K562 (cell line): Measurements from ENCODE around the gene POMT1. TPM values are rescaled to one million over a fixed set of nuclear protein-coding genes. Genes with fewer than 3 reads are reported as not detected.

Experiments used
- ATAC-seq: fragments of 200-7000 bp; cut with Tn5 transposase; 3 replicates; pipeline ENCODE4 v1.9.1; 2020; ENCODE audit warnings: moderate library complexity
- BruUV-seq: library from RNA; stranded (reverse); fragments of 400-500 nt; replicated peaks from 2 replicates; lab custom pipeline; 2021; lab: Mats Ljungman, UMichigan
- CTCF ChIA-PET: fragments of 300-600 bp; formaldehyde crosslinking; extraction: SDS; loops from one replicate; lab custom pipeline; 2021; ENCODE audit warnings: low intra/inter-chr PET ratio; lab: Yijun Ruan, JAX
- POLR2A ChIA-PET: fragments of 300-600, 350-650 bp; sonication (Branson Sonifier 250); formaldehyde crosslinking; extraction: SDS; loops from one replicate; lab custom pipeline; 2021; ENCODE audit warnings: antibody characterized with exemption, inconsistent platforms; lab: Yijun Ruan, JAX
- DNase-seq, 4 experiments: peaks; one replicate each; pipeline versions ENCODE4 v3.0.0 to v3.0.0-alpha.2; 2011 to 2018; ENCODE audit warnings: low spot score in 3 of 4, mixed read lengths in 3 of 4; ENCODE audit errors: extremely low read depth in 1 of 4
- FAIRE-seq: peaks from 2 replicates; lab custom pipeline; 2011; peaks lifted over from hg19 to GRCh38; lab: Jason Lieb, UNC
- H2AFZ ChIP-seq: 2 replicates; pipeline ENCODE4 v1.6.0; 2011; ENCODE audit warnings: low read depth, low read length, control low read depth, inconsistent platforms
- H3K27ac ChIP-seq: fragments of 200-600 bp; 3 replicates; pipeline ENCODE4 v1.8.0; 2011; ENCODE audit warnings: low read depth, mild to moderate bottlenecking, control low read depth, inconsistent platforms, low read length, moderate library complexity, mixed read lengths; ENCODE audit errors: extremely low read depth
- H3K27me3 ChIP-seq, 2 experiments: fragments of 300-600 bp in 1 of 2; 2 replicates in 1 of 2; 3 replicates in 1 of 2; pipeline versions ENCODE4 v1.6.0 to v1.8.0; 2011; ENCODE audit warnings: inconsistent platforms in 2 of 2, low read length in 2 of 2, mild to moderate bottlenecking in 1 of 2, mixed read lengths in 1 of 2, moderate library complexity in 1 of 2; ENCODE audit not compliant: control insufficient read depth in 2 of 2, insufficient read depth in 2 of 2
- H3K36me3 ChIP-seq: fragments of 300-600 bp; 3 replicates; pipeline ENCODE4 v1.8.0; 2011; ENCODE audit warnings: mild to moderate bottlenecking, low read length, inconsistent platforms; ENCODE audit not compliant: control insufficient read depth, insufficient read depth
- H3K4me1 ChIP-seq, 2 experiments: fragments of 200-600 bp in 1 of 2; replicated peaks in 1 of 2; 2 replicates in 1 of 2; 3 replicates in 1 of 2; pipeline versions ENCODE4 v1.5.1 to v1.8.0; 2011; ENCODE audit warnings: inconsistent platforms in 2 of 2, low read length in 2 of 2, mild to moderate bottlenecking in 1 of 2, mixed read lengths in 1 of 2, moderate library complexity in 1 of 2; ENCODE audit not compliant: control insufficient read depth in 2 of 2, insufficient read depth in 2 of 2
- H3K4me2 ChIP-seq: 2 replicates; pipeline ENCODE4 v1.6.1; 2011; ENCODE audit warnings: low read length, control low read depth, inconsistent platforms, mixed read lengths; ENCODE audit not compliant: insufficient read depth
- H3K4me3 ChIP-seq: fragments of 200-600 bp; sonication (generic), shearing (Covaris generic); 2 replicates; pipeline ENCODE4 v1.5.1; 2016; ENCODE audit warnings: control low read depth, inconsistent platforms
- H3K79me2 ChIP-seq: fragments of 200-600 bp; 3 replicates; pipeline ENCODE4 v1.8.0; 2011; ENCODE audit warnings: low read length, inconsistent platforms; ENCODE audit not compliant: control insufficient read depth, insufficient read depth
- H3K9ac ChIP-seq, 2 experiments: 2 replicates each; pipeline versions ENCODE4 v1.6.0 to v1.6.1; 2011; ENCODE audit warnings: low read depth in 2 of 2, low read length in 2 of 2, control low read depth in 1 of 2, inconsistent platforms in 1 of 2, mild to moderate bottlenecking in 1 of 2, mixed read lengths in 1 of 2; ENCODE audit not compliant: insufficient read depth in 1 of 2
- H3K9me1 ChIP-seq: one replicate; pipeline ENCODE4 v1.6.0; 2011; ENCODE audit warnings: inconsistent platforms, mild to moderate bottlenecking, low read length, moderate library complexity; ENCODE audit not compliant: control insufficient read depth, insufficient read depth
- H3K9me3 ChIP-seq: replicated peaks from 2 replicates; pipeline ENCODE4 v1.5.1; 2011; ENCODE audit warnings: low read depth, low read length, inconsistent platforms; ENCODE audit not compliant: control insufficient read depth, insufficient read depth
- H4K20me1 ChIP-seq: replicated peaks from 2 replicates; pipeline ENCODE4 v1.6.1; 2011; ENCODE audit warnings: low read length, inconsistent platforms, mixed read lengths; ENCODE audit not compliant: control insufficient read depth, insufficient read depth
- CUX1 ChIP-seq: fragments of 200-800 bp; sonication (Bioruptor generic); IDR thresholded peaks from 2 replicates; pipeline ENCODE4 v1.6.1; 2016; ENCODE audit warnings: missing genetic modification characterization, missing compliant biosample characterization
- MAFG ChIP-seq: fragments of 450-650 bp; conservative IDR thresholded peaks from 2 replicates; pipeline ENCODE4 v1.6.1; 2016; ENCODE audit warnings: missing genetic modification characterization, missing compliant biosample characterization
- NBN ChIP-seq: fragments of 450-650 bp; IDR thresholded peaks from 2 replicates; pipeline ENCODE4 v1.6.1; 2016; ENCODE audit warnings: low read depth, mild to moderate bottlenecking
- SAFB ChIP-seq: fragments of 200-400 bp; formaldehyde crosslinking; IDR thresholded peaks from 2 replicates; pipeline ENCODE4 v1.6.1; 2017; ENCODE audit warnings: low read depth, low read length, borderline replicate concordance
- SRF ChIP-seq, 2 experiments: fragments of 250-450, 450-650 bp in 1 of 2; sonication (Bioruptor Pico) in 1 of 2; sonication (generic) in 1 of 2; formaldehyde crosslinking; IDR thresholded peaks; 2 replicates each; pipeline versions ENCODE4 v1.5.0 to v1.5.1; 2020 to 2022; ENCODE audit warnings: mild to moderate bottlenecking in 1 of 2, missing genetic modification reagents in 1 of 2
- TARDBP ChIP-seq: fragments of 450-650 bp; IDR thresholded peaks from 2 replicates; pipeline ENCODE4 v1.6.1; 2016
- ZFP91 ChIP-seq: sonication (generic); formaldehyde crosslinking; IDR thresholded peaks from 2 replicates; pipeline ENCODE4 v1.8.0; 2022; ENCODE audit warnings: mild to moderate bottlenecking, missing genetic modification reagents
- ZNF184 ChIP-seq: sonication (generic); formaldehyde crosslinking; IDR thresholded peaks from 2 replicates; pipeline ENCODE4 v1.5.0; 2020; ENCODE audit warnings: missing genetic modification reagents
- WGBS: fragments of 100-300 bp; shearing (Covaris generic); methylation state at CpG from one replicate; pipeline ENCODE4 v1.1.6; 2016; ENCODE audit warnings: low coverage, mixed read lengths; ENCODE audit not compliant: insufficient coverage; ENCODE audit errors: missing lambda C conversion rate; 5-methylcytosine and 5-hydroxymethylcytosine counted together
- in situ Hi-C: fragments of 300-500 bp; cut with MboI; formaldehyde crosslinking; loops from 4 replicates; pipeline ENCODE4 v1.15.0; 2018; ENCODE audit warnings: inconsistent platforms, mixed read lengths
- intact Hi-C: fragments of 100-400 bp; cut with micrococcal nuclease; formaldehyde crosslinking; loops from 2 replicates; pipeline ENCODE4 v1.14.2; 2022
- polyA plus RNA-seq, 8 experiments: library from polyadenylated mRNA; depleted of rRNA in 4 of 8; stranded (reverse) in 5 of 8; unstranded in 3 of 8; fragments of >200 nt; fragmentation: Nextera tagmentation in 2 of 8; fragmentation: Illumina TruSeq in 1 of 8; extraction: Ambion mirVana in 2 of 8; extraction: Trizol in 1 of 8; gene quantifications; 2 replicates each; pipeline versions ENCODE4 v1.2.1 to v1.2.3, GENCODE V29; 2011 to 2014; ENCODE audit warnings: inconsistent platforms in 1 of 8, missing spikeins in 1 of 8
- total RNA-seq, 7 experiments: library from RNA; depleted of rRNA in 6 of 7; stranded (reverse); fragments of >200 nt in 6 of 7; fragmentation: Illumina TruSeq in 2 of 7; extraction: Trizol in 2 of 7; gene quantifications; 2 replicates each; pipeline versions ENCODE4 v1.2.1 to v1.2.3, GENCODE V29; 2011 to 2021; ENCODE audit warnings: low replicate concordance in 1 of 7
- TF ChIP-seq, protein P1 (sequence below): fragments of 150-350 bp; IDR thresholded peaks from 2 replicates; pipeline ENCODE4 v1.6.1; 2014; ENCODE audit warnings: low read depth, mild to moderate bottlenecking, low read length, borderline replicate concordance

The POMT1 gene
- total and polyA plus RNA-seq, 9 of the 15 experiments (the other 6 are each of a cell fraction or from before 2014, with no cell fraction given) = 1.8 to 23.5 (median 14.6) TPM

DNA sequence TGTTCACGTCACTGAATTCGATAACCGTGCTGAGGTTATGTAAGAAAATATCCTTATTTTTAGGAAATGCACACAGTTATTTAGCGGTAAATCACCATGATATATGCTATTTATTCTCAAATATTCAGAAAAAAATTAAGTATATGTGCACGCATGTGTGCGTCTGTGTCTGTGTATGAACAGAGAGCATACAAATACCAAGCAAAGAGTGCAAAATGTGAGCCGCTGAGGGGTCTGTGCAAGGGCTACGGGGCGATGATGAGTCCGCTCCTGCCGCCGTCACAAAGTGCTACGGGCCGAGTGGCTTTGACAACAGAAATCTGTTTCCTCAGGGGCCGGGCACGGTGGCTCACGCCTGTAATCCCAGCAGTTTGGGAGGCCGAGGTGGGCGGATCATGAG, 35.2 kb downstream of the POMT1 start (continued):
- TF ChIP-seq CUX1 = no peak

- Histone ChIP-seq H3K4me2 (no peak overlapping the region), H2AFZ (no peak overlapping the region), H3K4me3 (no peak overlapping the region), H3K27ac (no peak overlapping the region), H3K9me1 (no peaks in the 10 kb centered on the region), H3K27me3 (peaks cover 6 to 16% of the 10 kb centered on the region in 2 experiments; a peak in 3 of 5 replicates), H4K20me1 (no peaks in the 10 kb centered on the region), H3K9me3 (peaks cover 7% of the 10 kb centered on the region), H3K9ac (no peak overlapping the region), H3K4me1 (peaks cover 9 to 10% of the 10 kb centered on the region in 2 experiments; a peak in 3 of 5 replicates), H3K79me2 (no peaks in the 10 kb centered on the region), H3K36me3 (no peaks in the 10 kb centered on the region)
- WGBS = 11% methylated on average over 7 of the region's 7 CpGs
- ChIA-PET CTCF (no interaction called here), POLR2A (interaction anchor here (0.7 kb wide), 1 partner anchor 250 kb away, joined by 3 read pairs; no protein-coding TSS in a partner anchor)
- no peak for FAIRE-seq
- intact Hi-C loops = no loop called here
- no peak for ATAC-seq
- in situ Hi-C loops = no loop called here
- no TSS peak for BruUV-seq
- no peak for DNase-seq
- TF ChIP-seq, protein P1, sequence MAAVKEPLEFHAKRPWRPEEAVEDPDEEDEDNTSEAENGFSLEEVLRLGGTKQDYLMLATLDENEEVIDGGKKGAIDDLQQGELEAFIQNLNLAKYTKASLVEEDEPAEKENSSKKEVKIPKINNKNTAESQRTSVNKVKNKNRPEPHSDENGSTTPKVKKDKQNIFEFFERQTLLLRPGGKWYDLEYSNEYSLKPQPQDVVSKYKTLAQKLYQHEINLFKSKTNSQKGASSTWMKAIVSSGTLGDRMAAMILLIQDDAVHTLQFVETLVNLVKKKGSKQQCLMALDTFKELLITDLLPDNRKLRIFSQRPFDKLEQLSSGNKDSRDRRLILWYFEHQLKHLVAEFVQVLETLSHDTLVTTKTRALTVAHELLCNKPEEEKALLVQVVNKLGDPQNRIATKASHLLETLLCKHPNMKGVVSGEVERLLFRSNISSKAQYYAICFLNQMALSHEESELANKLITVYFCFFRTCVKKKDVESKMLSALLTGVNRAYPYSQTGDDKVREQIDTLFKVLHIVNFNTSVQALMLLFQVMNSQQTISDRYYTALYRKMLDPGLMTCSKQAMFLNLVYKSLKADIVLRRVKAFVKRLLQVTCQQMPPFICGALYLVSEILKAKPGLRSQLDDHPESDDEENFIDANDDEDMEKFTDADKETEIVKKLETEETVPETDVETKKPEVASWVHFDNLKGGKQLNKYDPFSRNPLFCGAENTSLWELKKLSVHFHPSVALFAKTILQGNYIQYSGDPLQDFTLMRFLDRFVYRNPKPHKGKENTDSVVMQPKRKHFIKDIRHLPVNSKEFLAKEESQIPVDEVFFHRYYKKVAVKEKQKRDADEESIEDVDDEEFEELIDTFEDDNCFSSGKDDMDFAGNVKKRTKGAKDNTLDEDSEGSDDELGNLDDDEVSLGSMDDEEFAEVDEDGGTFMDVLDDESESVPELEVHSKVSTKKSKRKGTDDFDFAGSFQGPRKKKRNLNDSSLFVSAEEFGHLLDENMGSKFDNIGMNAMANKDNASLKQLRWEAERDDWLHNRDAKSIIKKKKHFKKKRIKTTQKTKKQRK = no peak
- no peak for TF ChIP-seq MAFG (tag)
- TF ChIP-seq ZNF184 (CRISPR knock-in tag) = no peak
- TF ChIP-seq SRF (CRISPR knock-in tag; IDR thresholded peaks at IDR 0.05) = no peak
- no peak for TF ChIP-seq NBN
- TF ChIP-seq TARDBP = no peak
- TF ChIP-seq ZFP91 (CRISPR knock-in tag) = no peak
- no peak for TF ChIP-seq SAFB
These were observed 36.7 kb downstream of the POMT1 start for GRCh38 chr9:131539223-131539923.
